ENCODE data around the gene HYAL2. TPM values are rescaled to one million over a fixed set of nuclear protein-coding genes. Genes with fewer than 3 reads are reported as not detected.
A peak's percentile ranks its signal among the peaks of the same experiment; 100 is the strongest.

The HYAL2 gene
- total RNA-seq, 2 experiments from 2014 or later = 7.7 to 19.7 TPM

GRCh38 chr3:50355829-50356552 is 33.4 kb upstream of the HYAL2 start:
- Histone ChIP-seq H4K20me1 (ENCODE audit: insufficient read depth, low read length) (0 out of 2 replicates have a peak, but pooled peaks cover 4% of the 10 kb centered on the region), H3K79me2 (ENCODE audit: insufficient read depth, low read depth, low read length) (peaks cover 23% of the 10 kb centered on the region; the same call in 1 of the 2 replicates), H2AFZ (ENCODE audit: low read length) (no peak overlapping the region), H3K36me3 (ENCODE audit: insufficient read depth, low read length) (peaks cover 42% of the 10 kb centered on the region), H3K4me3 (ENCODE audit: low read depth, low read length, poor library complexity, severe bottlenecking) (peak overlapping the region; percentile 76), H3K4me2 (ENCODE audit: low read length) (peak overlapping the region; percentile 82), H3K9me2 (ENCODE audit: insufficient read depth, low read length) (no peaks in the 10 kb centered on the region), H3K27ac (ENCODE audit: low read depth, low read length, poor library complexity, severe bottlenecking) (no peak overlapping the region), H3K4me1 (ENCODE audit: insufficient read depth, low read length, poor library complexity, severe bottlenecking) (peaks cover 49% of the 10 kb centered on the region), H3K9me3 (ENCODE audit: low read length) (no peaks in the 10 kb centered on the region)
- no peak for DNase-seq (ENCODE audit: low spot score)
- ChIA-PET CTCF (ENCODE audit: unreplicated experiment) (no interaction called here), POLR2A (interaction anchor here (0.6 kb wide), 1 partner anchor 1128 kb away, joined by 4 read pairs; no protein-coding TSS in a partner anchor)
- intact Hi-C loops (cut with micrococcal nuclease; ENCODE audit: unreplicated experiment) = no loop called here
- BruUV-seq (replicated peaks) = no TSS peak
- TF ChIP-seq CTCF (conservative IDR thresholded peaks at IDR 0.05; ENCODE audit: low read length) = peak; percentile 34
- no peak for TF ChIP-seq EZH2phosphoT487 (IDR thresholded peaks at IDR 0.05; ENCODE audit: borderline replicate concordance, low read depth, low read length)

- H3K4me1 ChIP-seq (ENCODE audit: insufficient read depth, low read length, poor library complexity, severe bottlenecking) = peaks cover 52% of the 10 kb centered on the region
Observed at GRCh38 chr3:50354850-50355249, 32.3 kb upstream of the HYAL2 start.

More at GRCh38 chr3:50354850-50355249, 32.3 kb upstream of the HYAL2 start:
- Histone ChIP-seq H2AFZ (ENCODE audit: low read length) (no peak overlapping the region), H3K79me2 (ENCODE audit: insufficient read depth, low read depth, low read length) (peaks cover 26% of the 10 kb centered on the region; the same call in 1 of the 2 replicates), H3K9me3 (ENCODE audit: low read length) (no peaks in the 10 kb centered on the region), H3K4me2 (ENCODE audit: low read length) (no peak overlapping the region), H3K36me3 (ENCODE audit: insufficient read depth, low read length) (peaks cover 42% of the 10 kb centered on the region), H4K20me1 (ENCODE audit: insufficient read depth, low read length) (0 out of 2 replicates have a peak, but pooled peaks cover 4% of the 10 kb centered on the region), H3K4me3 (ENCODE audit: low read depth, low read length, poor library complexity, severe bottlenecking) (no peak overlapping the region), H3K27ac (ENCODE audit: low read depth, low read length, poor library complexity, severe bottlenecking) (no peak overlapping the region), H3K9me2 (ENCODE audit: insufficient read depth, low read length) (no peaks in the 10 kb centered on the region)
- TF ChIP-seq CTCF (conservative IDR thresholded peaks at IDR 0.05; ENCODE audit: low read length) (no peak), EZH2phosphoT487 (IDR thresholded peaks at IDR 0.05; ENCODE audit: borderline replicate concordance, low read depth, low read length) (no peak)
- CTCF ChIA-PET (ENCODE audit: unreplicated experiment) = interaction anchor here (0.6 kb wide), 1 partner anchor 1657 kb away, joined by 3 read pairs; no protein-coding TSS in a partner anchor
- no TSS peak for BruUV-seq (replicated peaks)
- POLR2A ChIA-PET = interaction anchor here (0.5 kb wide), 1 partner anchor 1082 kb away, joined by 5 read pairs; no protein-coding TSS in a partner anchor
- no peak for DNase-seq (ENCODE audit: low spot score)
- intact Hi-C loops (cut with micrococcal nuclease; ENCODE audit: unreplicated experiment) = loop anchor here (5.0 kb wide), 1 partner anchor 212 kb away; the partner anchor contains the start of genes C3orf18 and HEMK1
